HEK293T (cell line): ENCODE data around the gene SOX18.

Experiments
- CTCF ChIA-PET: fragments of 350-600 bp; formaldehyde crosslinking; extraction: SDS; loops from one replicate; lab custom pipeline; 2021; ENCODE audit warnings: antibody characterized with exemption, inconsistent platforms; lab: Yijun Ruan, JAX
- POLR2A ChIA-PET: fragments of 350-600 bp; formaldehyde crosslinking; extraction: SDS; loops from one replicate; lab custom pipeline; 2020; ENCODE audit warnings: antibody characterized with exemption, inconsistent platforms; lab: Yijun Ruan, JAX
- DNase-seq: peaks from one replicate; pipeline ENCODE4 v3.0.0; 2012; ENCODE audit warnings: mixed read lengths; ENCODE audit errors: extremely low spot score
- ARNT ChIP-seq: fragments of 450-650 bp; IDR thresholded peaks from 2 replicates; pipeline ENCODE4 v1.6.1; 2017; ENCODE audit warnings: mild to moderate bottlenecking
- BHLHE40 ChIP-seq: fragments of 450-650 bp; IDR thresholded peaks from 2 replicates; pipeline ENCODE4 v1.6.1; 2016; ENCODE audit warnings: mild to moderate bottlenecking, moderate library complexity, borderline replicate concordance
- CTBP1 ChIP-seq: fragments of 450-650 bp; IDR thresholded peaks from 2 replicates; pipeline ENCODE4 v1.6.1; 2016; ENCODE audit warnings: borderline replicate concordance
- ELF4 ChIP-seq: fragments of 450-650 bp; IDR thresholded peaks from 2 replicates; pipeline ENCODE4 v1.6.1; 2017; ENCODE audit warnings: antibody characterized with exemption
- FOXA1 ChIP-seq: fragments of 450-650 bp; IDR thresholded peaks from 2 replicates; pipeline ENCODE4 v1.6.1; 2016; ENCODE audit warnings: mild to moderate bottlenecking
- FOXK2 ChIP-seq: fragments of 450-650 bp; IDR thresholded peaks from 2 replicates; pipeline ENCODE4 v1.6.1; 2016; ENCODE audit warnings: mild to moderate bottlenecking
- FOXM1 ChIP-seq: fragments of 450-650 bp; IDR thresholded peaks from 2 replicates; pipeline ENCODE4 v1.6.1; 2017; ENCODE audit warnings: mild to moderate bottlenecking, borderline replicate concordance
- HDGF ChIP-seq: fragments of 450-650 bp; IDR thresholded peaks from 2 replicates; pipeline ENCODE4 v1.6.1; 2017; ENCODE audit warnings: antibody characterized with exemption, borderline replicate concordance
- L3MBTL2 ChIP-seq: fragments of 450-650 bp; conservative IDR thresholded peaks from 2 replicates; pipeline ENCODE4 v1.6.1; 2016; ENCODE audit warnings: mild to moderate bottlenecking
- LEF1 ChIP-seq: fragments of 450-650 bp; IDR thresholded peaks from 2 replicates; pipeline ENCODE4 v1.6.1; 2017; ENCODE audit warnings: mild to moderate bottlenecking, borderline replicate concordance
- NFRKB ChIP-seq: fragments of 450-650 bp; IDR thresholded peaks from 2 replicates; pipeline ENCODE4 v1.6.1; 2016; ENCODE audit warnings: mild to moderate bottlenecking, moderate library complexity
- PKNOX1 ChIP-seq: fragments of 450-650 bp; IDR thresholded peaks from 2 replicates; pipeline ENCODE4 v1.6.1; 2016
- SP1 ChIP-seq: fragments of 450-650 bp; IDR thresholded peaks from 2 replicates; pipeline ENCODE4 v1.6.1; 2017
- SUZ12 ChIP-seq: fragments of 450-650 bp; IDR thresholded peaks from 2 replicates; pipeline ENCODE4 v1.6.1; 2016; ENCODE audit warnings: mild to moderate bottlenecking
- TARDBP ChIP-seq: fragments of 450-650 bp; IDR thresholded peaks from 2 replicates; pipeline ENCODE4 v1.6.1; 2016
- ZNF384 ChIP-seq: fragments of 450-650 bp; IDR thresholded peaks from 2 replicates; pipeline ENCODE4 v1.6.1; 2016

The SOX18 gene

GRCh38 chr20:64025101-64025825 is 24.2 kb downstream of the SOX18 start:
- DNase-seq = no peak
- ChIA-PET CTCF (no interaction called here), POLR2A (no interaction called here)
- TF ChIP-seq HDGF (no peak), FOXK2 (no peak), ELF4 (no peak), FOXM1 (no peak), ARNT (no peak), NFRKB (no peak)

- POLR2A ChIA-PET = no interaction called here
- DNase-seq = no peak
- CTCF ChIA-PET = no interaction called here
- TF ChIP-seq PKNOX1 (no peak), SUZ12 (no peak), BHLHE40 (no peak), FOXA1 (no peak), ARNT (no peak), LEF1 (no peak), ZNF384 (no peak), NFRKB (no peak), TARDBP (no peak), L3MBTL2 (no peak), ELF4 (no peak), CTBP1 (no peak), FOXM1 (no peak), SP1 (no peak), HDGF (no peak), FOXK2 (no peak)
These were observed 25.1 kb downstream of the SOX18 start for GRCh38 chr20:64024141-64024990.

GRCh38 chr20:64023361-64024140 is 25.9 kb downstream of the SOX18 start:
- CTCF ChIA-PET = no interaction called here
- POLR2A ChIA-PET = no interaction called here
- TF ChIP-seq PKNOX1 (no peak), ZNF384 (no peak), SP1 (no peak), TARDBP (no peak), ELF4 (no peak), NFRKB (no peak), CTBP1 (no peak)
- DNase-seq = no peak

- ChIA-PET CTCF (no interaction called here), POLR2A (no interaction called here)
- DNase-seq = no peak
- TF ChIP-seq FOXM1 (no peak), ARNT (no peak), HDGF (no peak), SP1 (no peak), BHLHE40 (no peak), SUZ12 (no peak), FOXK2 (no peak), FOXA1 (no peak), TARDBP (no peak), LEF1 (no peak), L3MBTL2 (no peak), CTBP1 (no peak), PKNOX1 (no peak), ZNF384 (no peak), ELF4 (no peak), NFRKB (no peak)
These were observed 26.6 kb downstream of the SOX18 start for GRCh38 chr20:64022671-64023360.

- TF ChIP-seq LEF1 = no peak
- TF ChIP-seq SUZ12 = no peak
- TF ChIP-seq HDGF = no peak
- no peak for TF ChIP-seq FOXK2
- TF ChIP-seq SP1 = no peak
- TF ChIP-seq ARNT = no peak
- no peak for TF ChIP-seq BHLHE40
- TF ChIP-seq NFRKB = no peak
- no peak for TF ChIP-seq FOXM1
- no peak for TF ChIP-seq PKNOX1
- POLR2A ChIA-PET = no interaction called here
- no peak for DNase-seq
- CTCF ChIA-PET = no interaction called here
These were observed 28.1 kb downstream of the SOX18 start for GRCh38 chr20:64021124-64021975.
